WTC11 (cell line): ENCODE data around the gene ANKS6.

ENCODE experiments used
- CREM ChIP-seq: sonication (generic); formaldehyde crosslinking; IDR thresholded peaks from 2 replicates; pipeline ENCODE4 v1.8.1; 2022; ENCODE audit warnings: mild to moderate bottlenecking, missing genetic modification reagents, moderate library complexity
- NR1H2 ChIP-seq: sonication (generic); formaldehyde crosslinking; IDR thresholded peaks from 2 replicates; pipeline ENCODE4 v1.9.0; 2021; ENCODE audit warnings: mild to moderate bottlenecking, moderate library complexity, missing genetic modification reagents
- ZNF671 ChIP-seq: fragments of 250-450 bp; sonication (Bioruptor Pico); IDR thresholded peaks from 2 replicates; pipeline ENCODE4 v1.8.0; 2021; ENCODE audit warnings: mild to moderate bottlenecking
- TF ChIP-seq, protein P1 (sequence below): fragments of 200-600 bp; IDR thresholded peaks from 2 replicates; pipeline ENCODE4 v1.8.0; 2022; ENCODE audit warnings: antibody characterized with exemption

DNA sequence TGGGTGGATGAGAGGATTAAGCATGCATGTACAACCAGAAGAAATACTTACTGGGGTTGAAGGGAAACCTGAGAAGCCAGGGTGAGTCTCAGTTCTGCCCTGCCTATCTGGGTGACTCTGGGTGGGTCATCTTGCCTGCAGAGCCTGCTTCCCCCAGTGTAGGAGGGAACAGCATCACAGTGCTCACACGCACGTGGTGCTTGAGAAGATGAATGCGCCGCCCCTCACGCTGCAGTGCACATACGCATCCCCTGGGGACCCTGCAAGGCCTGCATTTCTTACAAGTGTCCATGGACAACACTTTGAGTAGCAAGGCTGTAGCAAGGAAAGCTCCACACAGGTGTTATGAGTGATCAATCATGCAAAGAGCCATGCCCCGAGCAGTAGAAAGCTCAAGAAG lies 68.9 kb downstream of the ANKS6 start:
- TF ChIP-seq CREM (CRISPR knock-in tag), result no peak
- TF ChIP-seq NR1H2 (CRISPR knock-in tag), result no peak
- TF ChIP-seq, protein P1, sequence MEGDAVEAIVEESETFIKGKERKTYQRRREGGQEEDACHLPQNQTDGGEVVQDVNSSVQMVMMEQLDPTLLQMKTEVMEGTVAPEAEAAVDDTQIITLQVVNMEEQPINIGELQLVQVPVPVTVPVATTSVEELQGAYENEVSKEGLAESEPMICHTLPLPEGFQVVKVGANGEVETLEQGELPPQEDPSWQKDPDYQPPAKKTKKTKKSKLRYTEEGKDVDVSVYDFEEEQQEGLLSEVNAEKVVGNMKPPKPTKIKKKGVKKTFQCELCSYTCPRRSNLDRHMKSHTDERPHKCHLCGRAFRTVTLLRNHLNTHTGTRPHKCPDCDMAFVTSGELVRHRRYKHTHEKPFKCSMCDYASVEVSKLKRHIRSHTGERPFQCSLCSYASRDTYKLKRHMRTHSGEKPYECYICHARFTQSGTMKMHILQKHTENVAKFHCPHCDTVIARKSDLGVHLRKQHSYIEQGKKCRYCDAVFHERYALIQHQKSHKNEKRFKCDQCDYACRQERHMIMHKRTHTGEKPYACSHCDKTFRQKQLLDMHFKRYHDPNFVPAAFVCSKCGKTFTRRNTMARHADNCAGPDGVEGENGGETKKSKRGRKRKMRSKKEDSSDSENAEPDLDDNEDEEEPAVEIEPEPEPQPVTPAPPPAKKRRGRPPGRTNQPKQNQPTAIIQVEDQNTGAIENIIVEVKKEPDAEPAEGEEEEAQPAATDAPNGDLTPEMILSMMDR, result no peak
- no peak for TF ChIP-seq ZNF671
